Activated T-cell treated with anti-CD3 and anti-CD28 coated beads for 1 hour (primary cell): Measurements from ENCODE around the gene EFNA3.

Source experiments
- DNase-seq: peaks from one replicate; pipeline ENCODE4 v3.0.0-alpha.2; 2020; ENCODE audit warnings: low read depth

EFNA3 gene

GRCh38 chr1:155083865-155084721 is 5.5 kb downstream of the EFNA3 start:
- DNase-seq, result no peak

- peak; percentile 88 for DNase-seq
These were observed 6.3 kb downstream of the EFNA3 start for GRCh38 chr1:155084722-155085503.

- peak; percentile 66 for DNase-seq
These were observed 7.0 kb downstream of the EFNA3 start for GRCh38 chr1:155085504-155086127.

GRCh38 chr1:155086128-155086741 is 7.6 kb downstream of the EFNA3 start:
- peak; percentile 73 for DNase-seq

- no peak for DNase-seq
These were observed 8.4 kb downstream of the EFNA3 start for GRCh38 chr1:155086856-155087535.

- DNase-seq, result peak; percentile 74
These were observed 12.7 kb downstream of the EFNA3 start for GRCh38 chr1:155091071-155092051.

- no peak for DNase-seq
These were observed 13.5 kb downstream of the EFNA3 start for GRCh38 chr1:155092131-155092530.

GRCh38 chr1:155092641-155093040 is 14.0 kb downstream of the EFNA3 start:
- DNase-seq, result no peak

- no peak for DNase-seq
These were observed 15.4 kb downstream of the EFNA3 start for GRCh38 chr1:155093911-155094621.

GRCh38 chr1:155094622-155094948 is 15.9 kb downstream of the EFNA3 start:
- no peak for DNase-seq

GRCh38 chr1:155099331-155099730 is 20.7 kb downstream of the EFNA3 start:
- no peak for DNase-seq

- DNase-seq, result no peak
These were observed 24.7 kb downstream of the EFNA3 start for GRCh38 chr1:155103325-155103724.

- DNase-seq, result no peak
These were observed 26.2 kb downstream of the EFNA3 start for GRCh38 chr1:155104605-155105534.

GRCh38 chr1:155105604-155106011 is 27.0 kb downstream of the EFNA3 start:
- DNase-seq, result no peak

- no peak for DNase-seq
These were observed 28.2 kb downstream of the EFNA3 start for GRCh38 chr1:155106862-155107261.

- no peak for DNase-seq
These were observed 28.9 kb downstream of the EFNA3 start for GRCh38 chr1:155107309-155108264.

GRCh38 chr1:155108296-155108695 is 29.7 kb downstream of the EFNA3 start:
- DNase-seq, result no peak

- DNase-seq, result no peak
These were observed 31.7 kb downstream of the EFNA3 start for GRCh38 chr1:155110381-155110780.
